Heart right ventricle (tissue), 16 donors: ENCODE measurements around the gene WWOX. TPM values are rescaled to one million over a fixed set of nuclear protein-coding genes. Genes with fewer than 3 reads are reported as not detected.

Source experiments
- ATAC-seq, 8 donors: fragments of 200-7000 bp; cut with Tn5 transposase; one replicate each; pipeline ENCODE4 v1.9.1; 2020; ENCODE audit warnings: mild to moderate bottlenecking in 8 of 8, moderate library complexity in 8 of 8, moderate number of reproducible peaks in 1 of 8
- DNase-seq, 2 donors: peaks; one replicate each; pipeline ENCODE4 v3.0.0-alpha.2; 2020
- H3K27ac ChIP-seq, 10 donors: fragments of 200-600 bp; sonication (generic) in 2 of 10; one replicate each; pipeline versions ENCODE4 v1.5.0 to v1.8.0; 2020 to 2022; ENCODE audit warnings: mild to moderate bottlenecking in 3 of 10
- H3K27me3 ChIP-seq, 7 donors: fragments of 200-600 bp; one replicate each; pipeline ENCODE4 v1.8.0; 2021 to 2022; ENCODE audit warnings: mild to moderate bottlenecking in 2 of 7
- H3K36me3 ChIP-seq, 9 donors: fragments of 200-600 bp; sonication (generic) in 1 of 9; one replicate each; pipeline versions ENCODE4 v1.5.0 to v1.8.0; 2020 to 2022; ENCODE audit warnings: mild to moderate bottlenecking in 2 of 9
- H3K4me1 ChIP-seq, 9 donors: fragments of 200-600 bp; sonication (generic) in 1 of 9; one replicate each; pipeline versions ENCODE4 v1.5.0 to v1.8.0; 2020 to 2022; ENCODE audit warnings: mild to moderate bottlenecking in 4 of 9
- H3K4me3 ChIP-seq, 10 donors: fragments of 200-600 bp; sonication (generic) in 2 of 10; one replicate each; pipeline versions ENCODE4 v1.5.0 to v1.8.0; 2020 to 2022; ENCODE audit warnings: mild to moderate bottlenecking in 7 of 10, moderate library complexity in 2 of 10
- H3K9me3 ChIP-seq, 11 donors: fragments of 200-600 bp in 10 of 11; sonication (generic) in 2 of 11; one replicate each; pipeline versions ENCODE4 v1.5.0 to v1.8.0; 2013 to 2022; ENCODE audit warnings: mild to moderate bottlenecking in 2 of 11, control low read depth in 1 of 11, moderate library complexity in 1 of 11
- WGBS, 2 donors: extraction: QIAGEN DNeasy Blood & Tissue Kit; methylation state at CpG; one replicate each; pipeline ENCODE4 v1.1.7; 2013; ENCODE audit warnings: inconsistent platforms in 1 of 2; 5-methylcytosine and 5-hydroxymethylcytosine counted together
- intact Hi-C, 10 donors: fragments of 100-400 bp; cut with DNase I; formaldehyde crosslinking; loops; one replicate each; pipeline versions ENCODE4 v1.11.1 to v1.14.2; 2022
- polyA plus RNA-seq, 2 donors: library from polyadenylated mRNA; stranded (reverse); fragments of 200-250 nt; gene quantifications; one replicate each; pipeline ENCODE4 v1.2.3, GENCODE V29; 2013
- total RNA-seq, 10 donors: library from RNA; stranded (reverse); fragmentation: NEBNext Ultra II Directional in 3 of 10; extraction: Animal tissue kit (Norgen Biotek cat#: 25700) in 3 of 10; gene quantifications; one replicate each; pipeline versions ENCODE4 v1.2.1 to v1.2.4, GENCODE V29; 2021 to 2023
- TF ChIP-seq, protein P1 (sequence below), 9 donors: fragments of 200-600 bp; sonication (generic) in 2 of 9; IDR thresholded peaks; one replicate each; pipeline versions ENCODE4 v1.5.0 to v1.8.0; 2021 to 2022; ENCODE audit warnings: antibody characterized with exemption in 9 of 9, mild to moderate bottlenecking in 5 of 9, moderate library complexity in 1 of 9
- donor health status: Arrhythmogenic right ventricular cardiomyopathy.
- donor health status: ischemic (EF 13 %, LVEDD 7.1; RV severe dilation, severe dysfunction).
- donor health status: healthy with polysubstance abuse.
- donor health status: DM: no; HTN: yes; CAD: no.
- donor health status: DM: no; HTN: no; CAD: no.
- donor health status: ischemic (EF 25% LVEDD 6.9; RV normal size, moderate dysfunction).
- donor health status: ischemic (EF 25% LVEDD 5.7; RV mildly dilated, moderate dysfunction).
- donor health status: healthy.
- donor health status: DM: yes; HTN: yes; CAD: no.
- donor health status: Ischemic cardiomyopathy.
- donor health status: ischemic (EF 35%, LVEDD 5.7; RV mildly dilated, moderate dysfunction).
- donor health status: nonischemic (EF 11% LVEDD 7.7; RV severe dilation, severe dysfunction).
- donor health status: DM: yes; HTN: yes; CAD: no.
- donor health status: PGD.
- donor health status: ischemic (EF 29% LVEDD 5.4; RV normal size, mild dysfunction).
- donor health status: nonischemic (EF 23%, LVEDD 6.1; RV moderate dilation, normal function).

WWOX gene
- total and polyA plus RNA-seq, 12 donors = 4.9 to 15.0 (median 9.9) TPM

DNA sequence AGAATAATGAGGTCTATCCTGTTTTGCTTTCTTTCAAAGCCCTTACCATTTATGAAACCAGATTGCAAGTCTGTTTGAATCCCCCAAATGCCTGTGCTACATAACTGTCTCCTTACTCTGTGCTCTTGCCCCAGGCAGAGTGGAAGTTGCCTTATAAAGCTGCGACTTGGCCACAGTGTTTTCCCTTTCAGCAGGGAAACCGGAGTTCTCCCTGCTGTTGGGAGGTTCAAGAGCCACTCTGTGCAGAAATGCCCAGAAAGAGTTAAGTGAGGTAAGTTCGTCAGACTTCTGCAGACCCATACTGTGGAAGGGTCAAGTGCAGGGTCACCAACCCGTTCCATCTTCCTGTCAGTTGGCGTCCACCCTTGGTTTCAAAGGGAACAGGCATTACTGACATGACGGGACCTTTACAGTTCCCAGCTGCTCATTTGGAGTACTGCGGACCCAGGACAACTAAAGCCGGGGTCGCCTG, 508.9 kb downstream of the WWOX start:
- WGBS, 2 donors = 42 to 52% methylated on average over 9 of the region's 9 CpGs
- DNase-seq (peak in 1 of 2 donors; percentile 25), ATAC-seq (peak in 7 of 8 donors; percentile 49 to 73 (median 65))
- Histone ChIP-seq H3K9me3 (no peaks in the 10 kb centered on the region), H3K4me3 (peak overlapping the region in 7 of 10 donors; percentile 7 to 48 (median 42)), H3K36me3 (no peaks in the 10 kb centered on the region), H3K27me3 (no peaks in the 10 kb centered on the region), H3K4me1 (peaks cover 0 to 31% (median 15%) of the 10 kb centered on the region in 9 donors), H3K27ac (peak overlapping the region in 8 of 10 donors; percentile 4 to 74 (median 34))
- TF ChIP-seq, protein P1, sequence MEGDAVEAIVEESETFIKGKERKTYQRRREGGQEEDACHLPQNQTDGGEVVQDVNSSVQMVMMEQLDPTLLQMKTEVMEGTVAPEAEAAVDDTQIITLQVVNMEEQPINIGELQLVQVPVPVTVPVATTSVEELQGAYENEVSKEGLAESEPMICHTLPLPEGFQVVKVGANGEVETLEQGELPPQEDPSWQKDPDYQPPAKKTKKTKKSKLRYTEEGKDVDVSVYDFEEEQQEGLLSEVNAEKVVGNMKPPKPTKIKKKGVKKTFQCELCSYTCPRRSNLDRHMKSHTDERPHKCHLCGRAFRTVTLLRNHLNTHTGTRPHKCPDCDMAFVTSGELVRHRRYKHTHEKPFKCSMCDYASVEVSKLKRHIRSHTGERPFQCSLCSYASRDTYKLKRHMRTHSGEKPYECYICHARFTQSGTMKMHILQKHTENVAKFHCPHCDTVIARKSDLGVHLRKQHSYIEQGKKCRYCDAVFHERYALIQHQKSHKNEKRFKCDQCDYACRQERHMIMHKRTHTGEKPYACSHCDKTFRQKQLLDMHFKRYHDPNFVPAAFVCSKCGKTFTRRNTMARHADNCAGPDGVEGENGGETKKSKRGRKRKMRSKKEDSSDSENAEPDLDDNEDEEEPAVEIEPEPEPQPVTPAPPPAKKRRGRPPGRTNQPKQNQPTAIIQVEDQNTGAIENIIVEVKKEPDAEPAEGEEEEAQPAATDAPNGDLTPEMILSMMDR (IDR thresholded peaks at IDR 0.05) = no peak
- intact Hi-C loops = loop anchor here in 1 of 10 donors (10.0 kb wide), 2 partner anchors 104 to 156 kb away; no protein-coding TSS in a partner anchor

DNA sequence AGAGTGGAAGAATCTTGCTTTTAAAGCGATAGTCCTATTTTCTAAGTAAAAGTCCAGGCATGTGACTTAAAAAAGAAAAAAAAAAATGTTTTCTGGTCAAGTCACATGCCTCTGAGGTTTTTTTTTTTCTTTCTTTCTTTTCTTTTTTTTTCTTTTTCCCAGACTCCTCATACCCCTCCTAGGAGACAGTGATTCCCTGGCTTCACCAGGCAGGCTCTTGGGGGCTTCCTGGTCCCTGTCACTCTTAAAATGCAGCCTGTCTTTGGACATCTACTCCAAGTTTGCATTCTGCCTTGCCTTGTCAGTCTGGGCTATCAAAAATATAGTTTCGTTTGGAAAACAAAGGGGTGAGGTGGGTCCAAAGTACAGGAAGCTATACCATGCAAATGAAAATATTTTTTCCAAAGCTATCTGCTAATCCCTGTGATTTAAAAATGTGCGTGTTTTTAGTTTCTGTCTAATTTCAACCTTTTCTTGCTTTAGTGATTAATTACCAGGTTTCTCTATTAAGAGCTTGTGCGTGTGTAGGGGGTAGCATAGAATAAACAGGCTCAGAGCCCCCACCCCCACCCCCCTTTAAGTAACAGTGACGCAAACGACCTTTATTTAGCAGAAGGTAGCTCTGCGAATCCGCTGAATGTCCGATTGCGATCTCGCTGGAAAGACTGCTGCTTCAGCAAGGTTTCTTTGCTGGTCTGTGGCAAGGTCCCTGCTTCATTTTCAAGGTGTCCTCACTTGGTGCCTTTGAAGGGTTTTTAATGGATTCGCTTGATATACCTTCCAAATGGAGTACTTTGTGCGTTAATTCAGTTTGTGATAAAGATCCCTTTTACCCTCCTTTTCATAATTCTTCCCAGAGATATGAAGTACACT, 510.2 kb downstream of the WWOX start:
- 68 to 72% methylated on average over 13 of the region's 13 CpGs for WGBS, 2 donors
- Histone ChIP-seq H3K27ac (peak overlapping the region in 5 of 10 donors; percentile 24 to 71 (median 41)), H3K36me3 (no peaks in the 10 kb centered on the region), H3K27me3 (no peaks in the 10 kb centered on the region), H3K4me1 (peaks cover 0 to 31% (median 15%) of the 10 kb centered on the region in 9 donors), H3K4me3 (peak overlapping the region in 5 of 10 donors; percentile 19 to 48 (median 45)), H3K9me3 (no peaks in the 10 kb centered on the region)
- no peak for DNase-seq
- TF ChIP-seq, protein P1 (IDR thresholded peaks at IDR 0.05) = no peak
- ATAC-seq = peak in 1 of 8 donors; percentile 15
- intact Hi-C loops = loop anchor here in 1 of 10 donors (10.0 kb wide), 2 partner anchors 105 to 155 kb away; no protein-coding TSS in a partner anchor

DNA sequence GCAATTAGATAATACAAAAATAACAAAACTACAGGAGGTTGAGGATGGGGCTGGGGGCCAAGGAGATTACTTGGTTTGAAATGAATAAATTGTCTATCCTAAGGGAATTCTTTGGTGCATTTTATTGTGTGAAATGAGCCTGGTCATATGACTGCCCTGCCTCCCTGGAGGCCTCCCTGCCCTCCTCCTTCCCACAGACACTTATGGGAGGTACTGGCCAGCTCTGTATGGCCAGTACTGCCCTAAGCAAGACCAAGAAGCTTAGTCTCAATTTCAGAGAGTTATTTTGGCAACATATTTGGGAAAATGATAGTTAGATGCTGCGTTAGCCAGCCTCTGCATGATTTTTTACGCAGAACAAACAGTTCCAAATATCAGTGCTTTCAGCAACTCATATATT, 511.9 kb downstream of the WWOX start:
- Histone ChIP-seq H3K27ac (no peak overlapping the region), H3K4me1 (peaks cover 0 to 20% (median 11%) of the 10 kb centered on the region in 9 donors), H3K4me3 (no peak overlapping the region), H3K36me3 (no peaks in the 10 kb centered on the region), H3K9me3 (no peaks in the 10 kb centered on the region), H3K27me3 (no peaks in the 10 kb centered on the region)
- DNase-seq (no peak), ATAC-seq (no peak)
- intact Hi-C loops = no loop called here
- TF ChIP-seq, protein P1 (IDR thresholded peaks at IDR 0.05) = no peak
- 82 to 91% methylated on average over 2 of the region's 2 CpGs for WGBS, 2 donors

DNA sequence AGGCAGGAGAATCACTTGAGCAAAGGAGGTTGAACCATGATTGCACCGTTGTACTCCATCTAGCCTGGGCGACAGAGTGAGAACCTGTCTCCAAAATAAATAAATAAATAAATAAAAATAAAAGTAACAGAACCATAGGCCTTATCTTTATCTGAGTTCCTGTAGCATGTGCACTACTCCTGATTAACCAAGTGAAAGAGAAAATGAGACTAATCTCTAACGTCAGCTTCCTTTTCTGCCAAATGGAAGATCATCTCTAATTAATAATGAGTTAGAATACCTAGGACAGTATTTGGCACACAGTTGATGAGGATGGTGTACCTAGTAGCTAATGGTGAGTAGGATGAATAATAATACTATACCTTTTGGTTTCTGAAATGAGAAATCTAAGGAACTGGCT, 520.4 kb downstream of the WWOX start:
- Histone ChIP-seq H3K4me1 (peaks cover 0 to 13% (median 0%) of the 10 kb centered on the region in 9 donors), H3K9me3 (peaks cover 0 to 12% (median 4%) of the 10 kb centered on the region in 11 donors), H3K36me3 (no peaks in the 10 kb centered on the region), H3K27me3 (no peaks in the 10 kb centered on the region), H3K27ac (no peak overlapping the region), H3K4me3 (no peak overlapping the region)
- 62 to 65% methylated on average over 3 of the region's 3 CpGs for WGBS, 2 donors
- DNase-seq (no peak), ATAC-seq (no peak)
- TF ChIP-seq, protein P1 (IDR thresholded peaks at IDR 0.05) = no peak
- intact Hi-C loops = no loop called here
